ENCODE measurements around the gene AFF1.

DNA sequence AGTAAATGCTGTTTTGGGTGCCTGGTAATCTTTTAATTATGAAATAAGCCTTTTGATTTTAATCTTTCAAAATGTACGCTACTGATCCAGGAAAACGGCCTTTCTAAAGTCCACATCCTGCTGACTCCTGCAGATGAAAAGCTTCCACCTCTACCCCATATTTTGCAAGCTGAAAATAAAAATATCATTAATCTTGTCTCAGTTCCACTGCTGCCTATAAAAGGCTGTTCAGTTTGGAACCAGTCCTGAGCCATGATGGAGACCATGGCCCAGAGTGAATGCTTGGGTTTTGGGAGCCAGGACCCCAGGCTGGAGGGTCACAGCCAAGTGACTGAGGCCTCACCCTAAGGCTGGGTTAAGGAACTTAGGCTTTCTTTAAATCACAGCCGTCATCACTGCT is 110.8 kb downstream of the AFF1 start:
- TF ChIP-seq, protein P1, sequence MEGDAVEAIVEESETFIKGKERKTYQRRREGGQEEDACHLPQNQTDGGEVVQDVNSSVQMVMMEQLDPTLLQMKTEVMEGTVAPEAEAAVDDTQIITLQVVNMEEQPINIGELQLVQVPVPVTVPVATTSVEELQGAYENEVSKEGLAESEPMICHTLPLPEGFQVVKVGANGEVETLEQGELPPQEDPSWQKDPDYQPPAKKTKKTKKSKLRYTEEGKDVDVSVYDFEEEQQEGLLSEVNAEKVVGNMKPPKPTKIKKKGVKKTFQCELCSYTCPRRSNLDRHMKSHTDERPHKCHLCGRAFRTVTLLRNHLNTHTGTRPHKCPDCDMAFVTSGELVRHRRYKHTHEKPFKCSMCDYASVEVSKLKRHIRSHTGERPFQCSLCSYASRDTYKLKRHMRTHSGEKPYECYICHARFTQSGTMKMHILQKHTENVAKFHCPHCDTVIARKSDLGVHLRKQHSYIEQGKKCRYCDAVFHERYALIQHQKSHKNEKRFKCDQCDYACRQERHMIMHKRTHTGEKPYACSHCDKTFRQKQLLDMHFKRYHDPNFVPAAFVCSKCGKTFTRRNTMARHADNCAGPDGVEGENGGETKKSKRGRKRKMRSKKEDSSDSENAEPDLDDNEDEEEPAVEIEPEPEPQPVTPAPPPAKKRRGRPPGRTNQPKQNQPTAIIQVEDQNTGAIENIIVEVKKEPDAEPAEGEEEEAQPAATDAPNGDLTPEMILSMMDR (IDR thresholded peaks at IDR 0.05; ENCODE audit: low read depth, low read length, missing input control) = no peak
- TF ChIP-seq TAF1 (conservative IDR thresholded peaks at IDR 0.05) (no peak), HNF4G (IDR thresholded peaks at IDR 0.05) (no peak), GABPA (IDR thresholded peaks at IDR 0.05 in 1 of 2, conservative IDR thresholded peaks at IDR 0.05 in 1 of 2) (no peak), RXRA (IDR thresholded peaks at IDR 0.05) (no peak), REST (IDR thresholded peaks at IDR 0.05) (no peak)

Data from liver (tissue), 3 donors.